ENCODE data around the gene CCDC149. TPM values are rescaled to one million over a fixed set of nuclear protein-coding genes. Genes with fewer than 3 reads are reported as not detected.

The CCDC149 gene
- total RNA-seq, 1 experiment from 2014 or later = 5.3 TPM

DNA sequence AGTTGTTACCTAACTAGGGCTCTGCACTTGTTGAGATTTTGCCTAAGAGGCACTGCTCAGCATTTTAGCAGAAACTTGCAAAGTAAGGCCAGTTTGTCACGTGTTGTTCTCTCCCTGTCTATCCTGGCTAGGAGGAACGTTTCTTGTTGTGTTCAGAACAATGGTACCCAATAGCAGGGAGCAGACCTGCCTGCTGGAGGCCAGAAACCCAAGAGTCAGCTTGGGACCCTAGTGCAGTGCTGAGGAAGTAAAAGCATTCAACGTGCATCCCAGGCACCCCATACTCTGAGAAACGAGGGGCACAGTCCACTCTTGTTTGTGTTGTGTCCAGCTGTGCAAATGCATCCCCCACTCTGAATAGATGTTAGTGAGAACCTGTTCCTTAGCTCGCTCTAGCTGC lies 75.1 kb downstream of the CCDC149 start:
- no peaks in the 10 kb centered on the region for H3K9me2 ChIP-seq (ENCODE audit: insufficient read depth)
- DNase-seq (ENCODE audit: low read depth, low spot score) = no peak
- H3K9me3 ChIP-seq (ENCODE audit: control insufficient read depth in 1 of 2, insufficient read depth in 1 of 2, low read depth in 1 of 2, low read length in 2 of 2) = no peaks in the 10 kb centered on the region
- no peaks in the 10 kb centered on the region for H3K27me3 ChIP-seq (ENCODE audit: insufficient read depth, low read length)
- no peaks in the 10 kb centered on the region for H3K79me2 ChIP-seq (ENCODE audit: insufficient read depth, low read length)
- no peak overlapping the region for H3K4me3 ChIP-seq (replicated peaks in 1 of 2; ENCODE audit: low read depth in 1 of 2, low read length in 2 of 2)
- H2AFZ ChIP-seq (ENCODE audit: low read depth, low read length, poor library complexity, severe bottlenecking) = no peak overlapping the region
- H3K4me2 ChIP-seq (ENCODE audit: low read length) = no peak overlapping the region
- ChIA-PET RAD21 (ENCODE audit: low non-redundant PET in 1 of 2, low total read pairs in 2 of 2, uncharacterized antibody in 2 of 2, unreplicated experiment in 2 of 2) (no interaction called here), POLR2A (no interaction called here), CTCF (no interaction called here)
- no peak overlapping the region for H3K9ac ChIP-seq (ENCODE audit: low read length)
- H4K20me1 ChIP-seq (ENCODE audit: insufficient read depth) = no peaks in the 10 kb centered on the region
- H3K4me1 ChIP-seq (ENCODE audit: control insufficient read depth in 1 of 2, insufficient read depth in 2 of 2, low read length in 2 of 2) = no peaks in the 10 kb centered on the region; a peak in 1 of 4 replicates
- no peaks in the 10 kb centered on the region for H3K36me3 ChIP-seq (ENCODE audit: control insufficient read depth in 1 of 2, insufficient read depth in 2 of 2, low read length in 2 of 2)
- H3K27ac ChIP-seq (ENCODE audit: low read depth, low read length) = no peak overlapping the region
- intact Hi-C loops (cut with micrococcal nuclease) = no loop called here
- no peak for ATAC-seq
- BruUV-seq (replicated peaks) = no TSS peak
- TF ChIP-seq ELF1 (IDR thresholded peaks at IDR 0.05; ENCODE audit: borderline replicate concordance, low read depth) (no peak), EZH2 (IDR thresholded peaks at IDR 0.05) (no peak), POLR2AphosphoS5 (IDR thresholded peaks at IDR 0.05; ENCODE audit: low read depth, low read length) (no peak), TCF7L2 (IDR thresholded peaks at IDR 0.05; ENCODE audit: borderline replicate concordance, extremely low read depth, insufficient read depth, insufficient read length) (no peak), ZFX (IDR thresholded peaks at IDR 0.05) (no peak), CBX3 (IDR thresholded peaks at IDR 0.05; ENCODE audit: low read depth) (no peak), CEBPB (IDR thresholded peaks at IDR 0.05; ENCODE audit: low read depth) (no peak), EZH2phosphoT487 (IDR thresholded peaks at IDR 0.05; ENCODE audit: borderline replicate concordance) (no peak), ZNF274 (IDR thresholded peaks at IDR 0.05; ENCODE audit: low read depth, low read length) (no peak), JUND (IDR thresholded peaks at IDR 0.05) (no peak), SRF (IDR thresholded peaks at IDR 0.05; ENCODE audit: low read depth) (no peak), POLR2A (IDR thresholded peaks at IDR 0.05; ENCODE audit: borderline replicate concordance, extremely low read depth, insufficient read depth, insufficient read length) (no peak), RAD21 (IDR thresholded peaks at IDR 0.05; ENCODE audit: low read depth) (no peak), SIN3A (IDR thresholded peaks at IDR 0.05; ENCODE audit: low read depth) (no peak), SP1 (IDR thresholded peaks at IDR 0.05; ENCODE audit: low read depth) (no peak), FOSL1 (IDR thresholded peaks at IDR 0.05; ENCODE audit: low read depth) (no peak)
- TF ChIP-seq, protein P1, sequence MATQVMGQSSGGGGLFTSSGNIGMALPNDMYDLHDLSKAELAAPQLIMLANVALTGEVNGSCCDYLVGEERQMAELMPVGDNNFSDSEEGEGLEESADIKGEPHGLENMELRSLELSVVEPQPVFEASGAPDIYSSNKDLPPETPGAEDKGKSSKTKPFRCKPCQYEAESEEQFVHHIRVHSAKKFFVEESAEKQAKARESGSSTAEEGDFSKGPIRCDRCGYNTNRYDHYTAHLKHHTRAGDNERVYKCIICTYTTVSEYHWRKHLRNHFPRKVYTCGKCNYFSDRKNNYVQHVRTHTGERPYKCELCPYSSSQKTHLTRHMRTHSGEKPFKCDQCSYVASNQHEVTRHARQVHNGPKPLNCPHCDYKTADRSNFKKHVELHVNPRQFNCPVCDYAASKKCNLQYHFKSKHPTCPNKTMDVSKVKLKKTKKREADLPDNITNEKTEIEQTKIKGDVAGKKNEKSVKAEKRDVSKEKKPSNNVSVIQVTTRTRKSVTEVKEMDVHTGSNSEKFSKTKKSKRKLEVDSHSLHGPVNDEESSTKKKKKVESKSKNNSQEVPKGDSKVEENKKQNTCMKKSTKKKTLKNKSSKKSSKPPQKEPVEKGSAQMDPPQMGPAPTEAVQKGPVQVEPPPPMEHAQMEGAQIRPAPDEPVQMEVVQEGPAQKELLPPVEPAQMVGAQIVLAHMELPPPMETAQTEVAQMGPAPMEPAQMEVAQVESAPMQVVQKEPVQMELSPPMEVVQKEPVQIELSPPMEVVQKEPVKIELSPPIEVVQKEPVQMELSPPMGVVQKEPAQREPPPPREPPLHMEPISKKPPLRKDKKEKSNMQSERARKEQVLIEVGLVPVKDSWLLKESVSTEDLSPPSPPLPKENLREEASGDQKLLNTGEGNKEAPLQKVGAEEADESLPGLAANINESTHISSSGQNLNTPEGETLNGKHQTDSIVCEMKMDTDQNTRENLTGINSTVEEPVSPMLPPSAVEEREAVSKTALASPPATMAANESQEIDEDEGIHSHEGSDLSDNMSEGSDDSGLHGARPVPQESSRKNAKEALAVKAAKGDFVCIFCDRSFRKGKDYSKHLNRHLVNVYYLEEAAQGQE (IDR thresholded peaks at IDR 0.05; ENCODE audit: low read depth) = no peak
- TF ChIP-seq, protein P2, sequence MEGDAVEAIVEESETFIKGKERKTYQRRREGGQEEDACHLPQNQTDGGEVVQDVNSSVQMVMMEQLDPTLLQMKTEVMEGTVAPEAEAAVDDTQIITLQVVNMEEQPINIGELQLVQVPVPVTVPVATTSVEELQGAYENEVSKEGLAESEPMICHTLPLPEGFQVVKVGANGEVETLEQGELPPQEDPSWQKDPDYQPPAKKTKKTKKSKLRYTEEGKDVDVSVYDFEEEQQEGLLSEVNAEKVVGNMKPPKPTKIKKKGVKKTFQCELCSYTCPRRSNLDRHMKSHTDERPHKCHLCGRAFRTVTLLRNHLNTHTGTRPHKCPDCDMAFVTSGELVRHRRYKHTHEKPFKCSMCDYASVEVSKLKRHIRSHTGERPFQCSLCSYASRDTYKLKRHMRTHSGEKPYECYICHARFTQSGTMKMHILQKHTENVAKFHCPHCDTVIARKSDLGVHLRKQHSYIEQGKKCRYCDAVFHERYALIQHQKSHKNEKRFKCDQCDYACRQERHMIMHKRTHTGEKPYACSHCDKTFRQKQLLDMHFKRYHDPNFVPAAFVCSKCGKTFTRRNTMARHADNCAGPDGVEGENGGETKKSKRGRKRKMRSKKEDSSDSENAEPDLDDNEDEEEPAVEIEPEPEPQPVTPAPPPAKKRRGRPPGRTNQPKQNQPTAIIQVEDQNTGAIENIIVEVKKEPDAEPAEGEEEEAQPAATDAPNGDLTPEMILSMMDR (IDR thresholded peaks at IDR 0.05 in 2 of 3, conservative IDR thresholded peaks at IDR 0.05 in 1 of 3; ENCODE audit: borderline replicate concordance in 1 of 3, insufficient read depth in 1 of 3, low read depth in 2 of 3, low read length in 2 of 3) = no peak
- TF ChIP-seq, protein P3, sequence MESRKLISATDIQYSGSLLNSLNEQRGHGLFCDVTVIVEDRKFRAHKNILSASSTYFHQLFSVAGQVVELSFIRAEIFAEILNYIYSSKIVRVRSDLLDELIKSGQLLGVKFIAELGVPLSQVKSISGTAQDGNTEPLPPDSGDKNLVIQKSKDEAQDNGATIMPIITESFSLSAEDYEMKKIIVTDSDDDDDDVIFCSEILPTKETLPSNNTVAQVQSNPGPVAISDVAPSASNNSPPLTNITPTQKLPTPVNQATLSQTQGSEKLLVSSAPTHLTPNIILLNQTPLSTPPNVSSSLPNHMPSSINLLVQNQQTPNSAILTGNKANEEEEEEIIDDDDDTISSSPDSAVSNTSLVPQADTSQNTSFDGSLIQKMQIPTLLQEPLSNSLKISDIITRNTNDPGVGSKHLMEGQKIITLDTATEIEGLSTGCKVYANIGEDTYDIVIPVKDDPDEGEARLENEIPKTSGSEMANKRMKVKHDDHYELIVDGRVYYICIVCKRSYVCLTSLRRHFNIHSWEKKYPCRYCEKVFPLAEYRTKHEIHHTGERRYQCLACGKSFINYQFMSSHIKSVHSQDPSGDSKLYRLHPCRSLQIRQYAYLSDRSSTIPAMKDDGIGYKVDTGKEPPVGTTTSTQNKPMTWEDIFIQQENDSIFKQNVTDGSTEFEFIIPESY (IDR thresholded peaks at IDR 0.05; ENCODE audit: extremely low read depth, insufficient replicate concordance, low read length) = no peak
- TF ChIP-seq, protein P4, sequence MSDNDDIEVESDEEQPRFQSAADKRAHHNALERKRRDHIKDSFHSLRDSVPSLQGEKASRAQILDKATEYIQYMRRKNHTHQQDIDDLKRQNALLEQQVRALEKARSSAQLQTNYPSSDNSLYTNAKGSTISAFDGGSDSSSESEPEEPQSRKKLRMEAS (IDR thresholded peaks at IDR 0.05) = no peak
